Kidney epithelial cell (primary cell): ENCODE data around the gene ASPSCR1. TPM values are rescaled to one million over a fixed set of nuclear protein-coding genes. Genes with fewer than 3 reads are reported as not detected.
"Not testable (repeated sequence)": the region's sequence is repeated elsewhere in the genome, so short reads cannot be mapped to it uniquely, and the experiment has no call there.

Experiments used
- DNase-seq: peaks from one replicate; pipeline ENCODE4 v3.0.0-alpha.2; 2010; ENCODE audit warnings: low read depth
- H3K27me3 ChIP-seq: 2 replicates; pipeline ENCODE4 v1.6.0; 2011; ENCODE audit warnings: low read length; ENCODE audit not compliant: control insufficient read depth, insufficient read depth
- H3K36me3 ChIP-seq: 2 replicates; pipeline ENCODE4 v1.5.1; 2011; ENCODE audit warnings: low read length; ENCODE audit not compliant: control insufficient read depth, insufficient read depth
- H3K4me3 ChIP-seq: 2 replicates; pipeline ENCODE4 v1.5.1; 2011; ENCODE audit warnings: low read depth, mild to moderate bottlenecking, control low read depth, low read length
- CTCF ChIP-seq: IDR thresholded peaks from 2 replicates; pipeline ENCODE4 v1.5.1; 2011; ENCODE audit warnings: mild to moderate bottlenecking, moderate library complexity, low read length, control low read depth, inconsistent platforms; ENCODE audit not compliant: insufficient read depth, poor library complexity, severe bottlenecking
- total RNA-seq: library from RNA; depleted of rRNA; stranded (reverse); fragments of >200 nt; gene quantifications from 2 replicates; pipeline ENCODE4 v1.2.3, GENCODE V29; 2015

Gene ASPSCR1
- total RNA-seq, 1 donor from 2014 or later = 19.5 TPM

GRCh38 chr17:81948635-81949378, 28.6 kb upstream of the ASPSCR1 start:
- TF ChIP-seq CTCF = no peak
- Histone ChIP-seq H3K27me3 (peaks cover 15% of the 10 kb centered on the region), H3K36me3 (no peaks in the 10 kb centered on the region), H3K4me3 (no peak overlapping the region)
- DNase-seq = no peak

GRCh38 chr17:81950501-81950900, 26.9 kb upstream of the ASPSCR1 start:
- no peak for DNase-seq
- no peak for TF ChIP-seq CTCF
- Histone ChIP-seq H3K27me3 (peaks cover 6% of the 10 kb centered on the region), H3K4me3 (no peak overlapping the region), H3K36me3 (no peaks in the 10 kb centered on the region)

GRCh38 chr17:81951785-81952684, 25.4 kb upstream of the ASPSCR1 start:
- Histone ChIP-seq H3K27me3 (peaks cover 8% of the 10 kb centered on the region), H3K36me3 (no peaks in the 10 kb centered on the region), H3K4me3 (no peak overlapping the region)
- TF ChIP-seq CTCF = no peak
- no peak for DNase-seq

DNA sequence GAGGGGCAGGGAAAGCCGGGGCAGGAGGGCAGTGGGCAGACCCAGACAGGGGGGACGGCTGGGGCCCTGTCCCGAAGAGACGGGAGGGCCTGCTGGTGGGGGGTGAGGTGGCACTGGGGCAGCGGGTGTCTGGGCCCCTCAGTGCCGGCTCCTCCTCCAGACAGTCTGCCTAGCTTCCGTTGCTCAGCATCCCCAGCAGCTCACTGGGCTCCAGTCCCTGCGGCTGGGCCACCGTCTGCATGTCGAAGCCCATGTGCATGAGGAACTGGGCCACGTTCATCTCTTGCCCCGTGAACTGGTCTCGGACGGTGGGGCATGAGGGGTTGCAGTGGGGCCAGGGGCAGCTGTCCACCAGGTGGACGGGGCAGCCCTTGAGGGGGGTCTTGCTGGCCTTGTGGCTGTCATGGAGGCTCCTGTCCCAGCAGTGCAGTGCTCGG, 24.6 kb upstream of the ASPSCR1 start:
- no peaks in the 10 kb centered on the region for H3K36me3 ChIP-seq
- no peak for DNase-seq
- peaks cover 13% of the 10 kb centered on the region for H3K27me3 ChIP-seq
- TF ChIP-seq CTCF = no peak
- H3K4me3 ChIP-seq = no peak overlapping the region

DNA sequence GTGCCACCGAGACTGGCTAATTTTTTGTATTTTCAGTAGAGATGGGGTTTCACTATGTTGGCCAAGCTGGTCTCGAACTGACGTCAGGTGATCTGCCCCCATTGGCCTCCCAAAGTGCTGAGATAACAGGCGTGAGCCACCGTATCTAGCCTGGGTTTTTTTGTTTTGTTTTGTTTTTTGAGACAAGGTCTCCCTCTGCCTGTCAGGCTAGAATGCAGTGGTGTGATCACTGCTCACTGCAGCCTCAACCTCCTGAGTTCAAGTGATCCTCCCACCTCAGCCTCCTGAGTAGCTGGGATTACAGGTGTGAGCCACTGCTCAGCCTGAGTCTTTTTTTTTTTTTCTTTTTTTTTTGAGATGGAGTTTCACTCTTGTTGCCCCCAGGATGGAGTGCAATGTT, 24.0 kb upstream of the ASPSCR1 start:
- H3K4me3 ChIP-seq, H3K36me3 ChIP-seq, DNase-seq: not testable (repeated sequence)
- peaks cover 19% of the 10 kb centered on the region for H3K27me3 ChIP-seq
